ENCODE results near the gene PDS5A.
"Not testable (repeated sequence)": the region's sequence is repeated elsewhere in the genome, so short reads cannot be mapped to it uniquely, and the experiment has no call there.

The PDS5A gene, protein sequence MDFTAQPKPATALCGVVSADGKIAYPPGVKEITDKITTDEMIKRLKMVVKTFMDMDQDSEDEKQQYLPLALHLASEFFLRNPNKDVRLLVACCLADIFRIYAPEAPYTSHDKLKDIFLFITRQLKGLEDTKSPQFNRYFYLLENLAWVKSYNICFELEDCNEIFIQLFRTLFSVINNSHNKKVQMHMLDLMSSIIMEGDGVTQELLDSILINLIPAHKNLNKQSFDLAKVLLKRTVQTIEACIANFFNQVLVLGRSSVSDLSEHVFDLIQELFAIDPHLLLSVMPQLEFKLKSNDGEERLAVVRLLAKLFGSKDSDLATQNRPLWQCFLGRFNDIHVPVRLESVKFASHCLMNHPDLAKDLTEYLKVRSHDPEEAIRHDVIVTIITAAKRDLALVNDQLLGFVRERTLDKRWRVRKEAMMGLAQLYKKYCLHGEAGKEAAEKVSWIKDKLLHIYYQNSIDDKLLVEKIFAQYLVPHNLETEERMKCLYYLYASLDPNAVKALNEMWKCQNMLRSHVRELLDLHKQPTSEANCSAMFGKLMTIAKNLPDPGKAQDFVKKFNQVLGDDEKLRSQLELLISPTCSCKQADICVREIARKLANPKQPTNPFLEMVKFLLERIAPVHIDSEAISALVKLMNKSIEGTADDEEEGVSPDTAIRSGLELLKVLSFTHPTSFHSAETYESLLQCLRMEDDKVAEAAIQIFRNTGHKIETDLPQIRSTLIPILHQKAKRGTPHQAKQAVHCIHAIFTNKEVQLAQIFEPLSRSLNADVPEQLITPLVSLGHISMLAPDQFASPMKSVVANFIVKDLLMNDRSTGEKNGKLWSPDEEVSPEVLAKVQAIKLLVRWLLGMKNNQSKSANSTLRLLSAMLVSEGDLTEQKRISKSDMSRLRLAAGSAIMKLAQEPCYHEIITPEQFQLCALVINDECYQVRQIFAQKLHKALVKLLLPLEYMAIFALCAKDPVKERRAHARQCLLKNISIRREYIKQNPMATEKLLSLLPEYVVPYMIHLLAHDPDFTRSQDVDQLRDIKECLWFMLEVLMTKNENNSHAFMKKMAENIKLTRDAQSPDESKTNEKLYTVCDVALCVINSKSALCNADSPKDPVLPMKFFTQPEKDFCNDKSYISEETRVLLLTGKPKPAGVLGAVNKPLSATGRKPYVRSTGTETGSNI (N-terminal part only)

DNA sequence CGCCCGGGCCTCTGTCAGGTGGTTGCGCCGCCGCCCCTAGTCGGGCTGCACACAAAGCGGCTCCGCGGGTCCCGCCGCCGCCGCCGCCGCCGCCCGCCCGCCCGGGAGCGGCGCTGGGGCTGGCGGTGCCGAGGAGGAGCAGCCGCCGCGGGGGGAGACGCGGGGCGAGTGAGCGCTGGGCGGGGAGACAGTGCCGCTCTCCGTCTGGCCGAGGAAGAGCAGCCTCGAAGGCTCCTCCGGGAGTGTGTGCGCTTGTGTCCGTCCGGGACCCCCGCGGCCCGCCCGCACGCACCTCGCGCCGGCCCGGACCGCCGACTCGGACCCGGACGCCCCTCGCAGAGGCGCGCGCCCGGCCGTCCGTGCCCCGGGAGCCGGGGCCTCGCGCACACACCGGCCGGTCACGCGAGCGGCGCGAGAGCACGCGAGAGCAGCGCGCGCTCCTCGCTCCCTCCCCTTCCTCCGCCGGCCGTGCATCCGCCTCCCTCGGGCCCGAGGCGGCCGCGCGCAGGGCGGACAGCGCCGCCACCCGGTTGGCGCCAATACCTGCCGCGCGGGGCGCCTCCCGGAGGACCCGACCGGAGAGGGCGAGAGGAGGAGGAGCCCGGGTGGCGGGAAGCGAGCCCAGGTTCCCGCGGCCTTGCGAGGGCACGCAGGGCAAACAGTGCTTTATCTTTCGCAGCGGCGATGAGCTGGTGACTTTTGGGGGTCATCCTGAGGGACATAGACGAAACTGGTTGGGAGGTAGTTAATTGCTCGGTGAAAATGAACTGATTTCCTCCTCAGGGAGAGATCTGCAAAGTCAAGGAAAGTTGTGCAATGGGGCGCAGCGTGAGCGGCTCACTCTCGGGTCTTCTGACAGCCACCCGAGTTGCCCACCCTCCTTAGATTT is at the start of gene PDS5A:
Gene PDS5A, minus strand, starts transcription at position 423 of the 889 bp plus-strand sequence. CDS start 1,334 bp downstream, outside the sequence.
- peak; percentile 12 to 93 (median 80) for DNase-seq

DNA sequence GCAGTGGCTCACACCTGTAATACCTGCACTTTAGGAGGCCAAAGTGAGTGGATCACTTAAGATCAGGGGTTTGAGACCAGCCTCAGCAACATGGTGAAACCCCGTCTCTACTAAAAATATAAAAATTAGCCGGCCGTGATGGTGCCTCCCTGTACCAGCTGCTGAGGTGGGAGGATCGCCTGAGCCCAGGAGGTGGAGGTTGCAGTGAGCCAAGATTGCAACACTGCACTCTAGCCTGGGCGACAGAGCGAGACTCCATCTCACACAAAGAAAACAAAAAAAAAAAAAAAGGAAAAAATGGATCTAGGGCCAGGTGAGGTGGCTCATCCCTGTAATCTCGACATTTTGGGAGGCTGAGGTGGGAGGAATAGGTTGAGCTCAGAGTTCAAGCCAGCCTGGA is 46.3 kb upstream of the PDS5A start:
- not testable (repeated sequence) for DNase-seq

DNA sequence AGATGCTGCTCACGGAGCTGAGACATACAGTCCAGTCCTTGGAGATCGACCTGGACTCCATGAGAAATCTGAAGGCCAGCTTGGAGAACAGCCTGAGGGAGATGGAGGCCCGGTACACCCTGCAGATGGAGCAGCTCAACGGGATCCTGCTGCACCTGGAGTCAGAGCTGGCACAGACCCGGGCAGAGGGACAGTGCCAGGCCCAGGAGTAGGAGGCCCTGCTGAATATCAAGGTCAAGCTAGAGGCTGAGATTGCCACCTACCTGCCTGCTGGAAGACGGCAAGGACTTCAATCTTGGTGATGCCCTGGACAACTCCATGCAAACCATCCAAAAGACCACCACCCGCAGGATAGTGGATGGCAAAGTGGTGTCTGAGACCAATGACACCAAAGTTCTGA is 43.4 kb upstream of the PDS5A start:
- DNase-seq: not testable (repeated sequence)

DNA sequence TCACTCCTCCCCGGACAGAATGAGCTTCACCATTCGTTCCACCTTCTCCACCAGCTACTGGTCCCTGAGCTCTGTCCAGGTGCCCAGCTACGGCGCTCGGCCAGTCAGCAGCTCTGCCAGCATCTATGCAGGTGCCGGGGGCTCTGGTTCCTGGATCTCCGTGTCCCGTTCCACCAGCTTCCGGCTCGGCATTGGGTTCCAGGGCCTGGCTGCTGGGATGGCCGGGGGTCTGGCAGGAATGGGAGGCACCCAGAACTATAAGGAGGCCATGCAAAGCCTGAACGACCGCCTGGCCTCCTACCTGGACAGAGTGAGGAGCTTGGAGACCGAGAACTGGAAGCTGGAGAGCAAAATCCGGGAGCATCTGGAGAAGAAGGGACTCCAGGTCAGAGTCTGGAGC is 42.5 kb upstream of the PDS5A start:
- DNase-seq: no peak

DNA sequence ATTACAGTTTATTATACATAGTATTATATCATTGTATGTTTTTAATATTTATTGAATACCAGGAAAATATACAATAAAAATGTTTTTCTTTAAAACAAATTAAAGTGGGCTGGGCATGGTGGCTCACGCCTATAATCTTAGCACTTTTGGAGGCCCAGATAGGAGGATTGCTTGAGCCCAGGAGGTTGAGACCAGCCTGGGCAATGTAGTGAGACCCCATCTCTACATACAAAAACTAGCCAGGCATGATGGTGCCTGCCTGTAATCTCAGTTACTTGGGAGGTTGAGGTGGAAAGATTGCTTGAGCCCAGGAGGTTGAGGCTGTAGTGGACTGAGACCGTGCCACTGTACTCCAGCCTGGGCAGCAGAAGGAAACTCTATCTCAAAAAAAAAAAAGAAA is 38.3 kb upstream of the PDS5A start:
- DNase-seq: no peak

DNA sequence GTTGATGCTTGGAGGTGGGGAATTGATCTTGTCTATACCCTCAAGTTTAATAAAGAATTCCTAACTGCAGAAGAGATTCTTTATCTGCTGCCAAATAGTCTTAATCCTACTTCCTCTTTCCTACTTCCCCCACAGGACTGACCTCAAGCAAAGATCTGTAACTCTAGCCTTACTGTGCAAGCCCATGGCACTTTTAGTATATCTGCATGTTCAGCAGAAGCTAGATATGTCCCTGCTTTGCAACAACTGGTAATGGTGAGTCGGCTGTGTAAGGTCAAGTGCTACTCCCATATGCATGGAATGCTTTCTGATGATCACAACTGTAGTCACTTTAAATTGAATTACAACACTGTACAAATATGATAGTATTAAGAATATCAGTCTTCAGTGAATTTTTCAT is 26.3 kb upstream of the PDS5A start:
- DNase-seq: peak in 3 of 51 donors; percentile 1 to 29 (median 3)

DNA sequence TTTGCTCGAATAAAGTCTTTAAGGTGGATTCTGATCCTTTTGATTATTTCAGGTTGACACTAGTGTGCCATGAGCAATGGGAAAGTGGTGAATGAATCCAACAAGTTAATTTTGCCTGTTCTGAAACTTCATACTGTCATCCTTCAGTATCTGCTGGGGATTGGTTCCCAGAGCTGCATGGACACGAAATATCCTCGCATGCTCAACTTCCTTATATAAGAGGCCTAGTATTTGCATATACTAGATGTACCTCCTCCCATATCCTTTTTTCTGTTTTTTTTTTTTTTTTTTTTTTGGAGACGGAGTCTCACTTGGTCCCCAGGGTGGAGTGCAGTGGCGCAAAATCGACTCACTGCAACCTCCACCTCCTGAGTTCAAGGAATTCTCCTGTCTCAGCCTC is 23.0 kb upstream of the PDS5A start:
- DNase-seq: no peak

DNA sequence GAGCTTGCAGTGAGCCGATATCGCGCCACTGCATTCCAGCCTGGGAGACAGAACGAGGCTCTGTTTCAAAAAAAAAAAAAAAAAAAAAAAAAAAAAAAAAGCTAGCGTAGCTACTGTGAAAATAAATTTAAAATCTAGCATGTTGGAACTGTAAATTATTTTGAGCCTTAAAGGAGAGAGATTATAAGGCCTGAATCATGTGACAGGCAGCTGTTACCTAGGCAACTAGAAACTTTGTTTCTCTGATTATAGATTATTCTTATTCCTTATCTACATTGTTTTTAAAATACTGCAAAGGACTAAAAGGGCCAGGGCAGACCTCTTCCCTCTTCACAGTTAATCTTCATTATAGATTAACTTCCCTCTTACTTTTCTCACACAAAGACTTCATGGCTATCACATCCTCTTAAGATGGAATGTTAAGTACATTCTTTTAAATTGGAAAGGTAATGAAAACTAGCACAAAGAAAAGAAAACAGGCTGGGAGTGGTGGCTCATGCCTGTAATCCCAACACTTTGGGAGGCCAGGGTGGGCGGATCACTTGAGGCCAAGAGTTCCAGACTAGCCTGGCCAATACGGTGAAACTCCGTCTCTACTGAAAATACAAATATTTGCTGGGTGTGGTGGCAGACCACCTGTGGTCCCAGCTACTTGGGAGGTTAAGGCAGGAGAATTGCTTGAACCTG is 21.1 kb upstream of the PDS5A start:
- no peak for DNase-seq

DNA sequence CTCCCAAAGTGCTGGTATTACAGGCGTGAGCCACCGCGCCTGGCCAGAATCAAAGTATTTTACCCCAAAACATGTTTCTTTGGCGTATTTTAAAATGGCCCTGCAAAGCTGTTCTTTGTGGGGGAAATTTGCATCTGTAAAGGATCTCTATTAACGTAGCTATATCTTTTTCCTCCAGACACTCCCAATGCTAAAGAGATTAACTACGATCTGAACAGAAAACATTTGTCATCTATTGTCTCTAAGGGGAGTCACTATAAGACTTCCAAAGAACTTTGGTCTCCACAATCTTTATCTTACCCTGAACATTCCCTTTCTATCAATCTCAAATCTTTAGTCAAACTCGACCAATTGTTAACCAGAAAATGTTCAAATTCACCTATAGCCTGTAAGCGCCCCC is 19.1 kb upstream of the PDS5A start:
- DNase-seq: no peak

DNA sequence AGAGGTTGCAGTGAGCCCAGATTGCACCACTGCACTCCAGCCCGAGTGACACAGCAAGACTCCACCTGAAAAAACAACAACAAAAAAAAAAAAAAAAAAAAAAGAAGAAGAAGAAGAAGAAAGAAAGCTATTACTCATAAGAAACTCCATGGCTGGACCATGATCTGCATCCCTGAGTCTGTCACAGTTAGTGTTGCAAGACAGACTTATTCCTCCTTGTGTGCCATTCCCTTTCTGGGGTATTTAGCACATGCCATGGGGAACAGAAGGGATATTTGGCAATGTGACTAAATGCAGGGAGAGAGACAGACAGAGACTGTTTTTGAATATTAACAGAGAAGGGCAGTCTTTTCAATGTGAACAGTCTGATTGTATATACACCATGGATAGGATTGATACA is 16.7 kb upstream of the PDS5A start:
- no peak for DNase-seq

DNA sequence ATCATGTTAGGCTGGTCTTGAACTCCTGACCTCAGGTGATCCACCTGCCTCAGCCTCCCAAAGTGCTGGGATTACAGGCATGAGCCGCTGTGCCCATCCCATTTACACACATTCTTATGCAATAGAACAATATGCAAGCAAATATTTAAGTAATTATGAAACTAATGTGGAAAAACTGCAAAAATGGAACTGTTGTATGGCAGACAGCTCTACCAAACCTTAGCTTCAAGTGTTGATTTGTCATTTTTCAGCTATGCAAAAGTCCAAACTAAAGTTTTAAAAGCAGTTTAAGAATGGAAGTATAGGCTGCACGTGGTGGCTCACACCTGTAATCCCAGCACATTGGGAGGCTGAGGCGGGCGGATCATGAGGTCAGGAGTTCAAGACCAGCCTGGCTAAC is 11.7 kb upstream of the PDS5A start:
- DNase-seq: not testable (repeated sequence)

DNA sequence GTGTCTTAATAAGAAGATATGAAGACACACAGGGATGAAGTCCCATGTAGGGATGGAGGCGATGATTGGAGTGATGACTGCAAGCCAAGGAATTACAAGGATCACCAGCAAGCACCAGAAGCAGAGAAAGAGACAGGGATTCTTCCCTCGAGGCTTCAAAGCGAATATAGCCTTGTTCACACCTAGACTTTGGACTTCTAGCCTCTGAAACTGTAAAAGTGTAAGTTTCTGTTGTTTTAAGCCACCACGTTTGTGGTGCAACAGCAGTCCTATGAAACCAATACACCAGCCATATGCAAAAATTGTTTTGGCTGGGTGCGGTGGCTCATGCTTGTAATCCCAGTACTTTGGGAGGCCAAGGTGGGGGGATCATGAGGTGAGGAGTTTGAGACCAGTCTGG is 9.8 kb upstream of the PDS5A start:
- DNase-seq: no peak

DNA sequence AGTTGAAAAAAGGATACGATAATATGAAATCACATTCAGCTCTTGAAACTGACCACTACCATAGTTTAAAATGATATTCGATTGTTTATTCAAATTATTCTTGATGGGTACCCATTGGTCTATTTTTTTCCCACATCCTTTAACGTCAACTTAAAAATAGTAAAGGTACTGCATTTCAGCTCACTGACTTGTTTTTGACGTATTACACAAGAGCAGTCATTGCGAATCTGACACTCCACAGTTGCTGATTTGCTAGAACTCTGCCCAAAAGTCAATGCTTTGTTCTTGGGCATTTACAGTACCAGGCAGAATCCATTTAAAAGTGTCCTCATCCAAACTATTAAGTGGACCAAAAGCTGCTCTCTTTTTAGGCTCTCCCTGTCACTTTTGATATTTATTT is 1.2 kb upstream of the PDS5A start:
- no peak for DNase-seq

DNA sequence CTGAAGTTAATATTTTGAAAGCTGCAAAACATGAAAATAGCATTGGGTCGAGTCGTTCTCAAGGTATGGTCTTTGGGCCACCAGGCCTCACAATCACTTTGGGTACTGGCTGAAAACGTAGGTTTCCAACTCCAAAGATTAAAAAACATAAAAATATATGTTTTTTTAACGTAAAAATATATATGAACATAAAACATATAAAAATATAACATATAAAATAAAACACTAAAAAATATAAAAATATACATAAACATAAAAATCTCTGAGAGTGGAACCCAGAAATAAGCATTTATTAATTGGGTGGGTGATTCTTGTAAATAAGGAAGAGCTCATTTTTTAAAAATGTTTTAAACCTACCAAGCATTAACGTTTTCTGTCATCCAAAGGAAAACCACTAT is 666 bp upstream of the PDS5A start:
- DNase-seq: no peak

DNA sequence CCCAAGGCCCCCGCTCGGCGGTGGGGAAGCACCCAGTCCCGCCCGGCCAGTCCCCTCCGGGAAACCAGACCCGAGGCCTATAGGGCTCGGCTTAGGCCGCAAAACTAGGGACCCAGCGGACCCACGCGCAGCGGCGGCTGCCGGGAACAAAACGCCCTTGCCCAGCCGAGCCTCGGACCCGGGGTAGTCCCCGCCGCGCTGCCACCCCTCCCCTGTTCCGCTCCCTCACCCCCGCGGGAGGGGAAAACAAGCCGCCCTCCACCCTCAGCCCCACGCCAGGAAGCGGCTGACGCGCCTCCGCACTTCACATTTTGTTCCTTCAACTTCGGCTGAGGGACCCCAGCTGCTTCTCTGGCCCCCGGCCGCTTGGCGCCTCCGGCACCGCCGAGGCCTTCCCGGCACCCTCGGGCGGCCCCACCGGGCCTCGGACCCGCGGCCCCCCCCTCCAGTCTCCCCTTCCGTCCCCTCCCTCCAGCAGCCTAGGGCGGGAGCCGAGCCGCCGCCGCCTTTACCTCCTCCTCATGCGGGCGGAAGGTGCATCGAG is 694 bp downstream of the PDS5A start:
- DNase-seq: peak in 40 of 51 donors; percentile 15 to 85 (median 56)

DNA sequence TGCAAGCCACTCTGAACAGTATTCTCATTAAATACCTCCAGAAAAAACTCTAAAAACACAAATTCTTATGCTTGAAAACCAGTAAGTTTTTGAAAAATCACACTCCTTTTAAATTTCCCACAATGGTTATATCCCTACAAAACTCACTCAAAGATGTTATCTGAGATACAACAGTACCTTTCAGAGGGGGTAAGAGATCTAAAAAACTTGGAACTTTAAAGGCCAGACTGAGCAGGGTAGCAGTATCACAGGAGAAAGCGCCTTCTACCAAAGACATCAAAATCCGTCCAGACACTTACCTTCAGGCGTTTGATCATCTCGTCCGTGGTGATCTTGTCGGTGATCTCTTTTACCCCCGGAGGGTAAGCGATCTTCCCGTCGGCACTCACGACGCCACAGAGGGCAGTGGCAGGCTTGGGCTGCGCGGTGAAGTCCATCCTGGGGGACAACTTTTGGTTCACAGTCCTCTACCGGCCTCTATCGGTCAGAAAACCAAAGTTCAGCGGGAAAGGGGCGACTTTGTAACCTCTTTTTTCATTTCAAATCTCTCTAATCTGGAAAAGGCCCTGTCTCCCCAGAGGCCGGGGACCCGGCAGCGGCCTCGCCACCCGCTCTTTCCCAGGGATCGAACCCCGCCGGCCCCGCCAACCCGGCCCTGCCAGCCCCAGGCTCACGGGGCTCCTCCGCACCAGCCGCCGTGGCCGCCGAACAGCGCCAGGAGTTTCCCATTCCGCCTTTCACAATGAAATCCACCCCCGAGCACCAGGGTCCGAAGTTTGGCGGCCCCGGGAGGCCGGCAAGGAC is 1.4 kb downstream of the PDS5A start:
- peak in 50 of 51 donors; percentile 3 to 90 (median 59) for DNase-seq

DNA sequence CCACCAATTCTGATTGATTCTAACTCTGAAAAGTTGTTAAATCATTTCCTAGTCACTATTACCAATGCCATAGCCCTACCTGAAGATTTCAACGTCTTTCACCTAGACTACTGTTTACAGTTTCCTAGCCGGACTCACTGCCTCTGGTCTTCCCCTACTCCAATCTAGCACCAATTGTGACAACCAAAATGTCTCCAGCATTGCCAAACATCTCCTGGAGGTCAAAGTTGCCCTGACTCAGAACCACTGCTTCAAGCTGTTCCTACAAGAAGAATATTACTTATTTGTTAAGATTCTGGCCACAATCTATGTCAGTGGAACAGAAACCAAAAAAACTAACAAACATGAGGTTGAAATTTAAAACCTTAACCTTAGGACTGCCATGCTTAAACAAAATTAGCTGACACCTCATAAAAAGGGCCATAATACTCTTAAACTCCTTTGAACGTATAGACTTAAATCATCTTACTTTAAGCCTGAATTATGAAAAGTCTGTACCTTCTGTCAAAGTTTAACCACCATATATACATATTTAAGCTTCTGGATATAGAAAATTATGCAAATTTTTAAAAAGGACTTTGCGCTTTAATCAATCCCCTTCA is 2.1 kb downstream of the PDS5A start:
- DNase-seq: no peak

DNA sequence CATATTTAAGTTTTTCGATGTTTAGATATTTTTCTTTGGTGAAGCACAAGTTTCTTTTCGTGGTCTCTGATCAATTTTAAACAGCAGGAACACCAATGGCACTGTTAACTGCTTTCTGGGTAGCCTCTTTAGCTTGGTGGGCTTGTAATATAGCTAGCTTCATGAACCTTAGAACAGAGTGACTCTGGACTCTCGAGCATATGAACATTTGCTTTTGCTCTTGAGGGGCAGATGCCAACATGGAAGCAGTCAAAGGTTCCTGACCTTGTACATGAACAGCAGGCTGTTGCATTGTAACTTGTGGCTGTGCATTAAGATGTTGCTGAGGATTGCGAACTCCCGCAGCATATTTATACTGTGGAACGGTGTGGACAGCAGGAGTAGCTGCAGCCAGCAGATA is 4.7 kb downstream of the PDS5A start:
- DNase-seq: not testable (repeated sequence)

All from hypothalamus (tissue), 51 donors.